Measurements from ENCODE around the gene TMPRSS9. TPM values are rescaled to one million over a fixed set of nuclear protein-coding genes. Genes with fewer than 3 reads are reported as not detected.

TMPRSS9 gene
- total RNA-seq, 1 experiment from 2014 or later = 0.23 TPM

GRCh38 chr19:2434721-2435265 lies 74.7 kb downstream of the TMPRSS9 start:
- DNase-seq (ENCODE audit: low read depth, low spot score) (no peak), ATAC-seq (no peak)
- Histone ChIP-seq H3K4me1 (ENCODE audit: control insufficient read depth, insufficient read depth, low read length) (no peaks in the 10 kb centered on the region), H3K4me3 (ENCODE audit: low read depth in 2 of 2, low read length in 2 of 2) (no peak overlapping the region), H3K27ac (ENCODE audit: low read length) (no peak overlapping the region), H3K27me3 (ENCODE audit: control insufficient read depth, insufficient read depth, low read length) (no peaks in the 10 kb centered on the region), H3K9me3 (ENCODE audit: control insufficient read depth, insufficient read depth, low read depth, low read length) (no peaks in the 10 kb centered on the region), H3K36me3 (ENCODE audit: control insufficient read depth, insufficient read depth, low read length) (no peaks in the 10 kb centered on the region; the same call in 1 of the 2 replicates)
- TF ChIP-seq POLR2AphosphoS5 (IDR thresholded peaks at IDR 0.05; ENCODE audit: low read depth, low read length) = no peak
- no peak for TF ChIP-seq SIN3A (IDR thresholded peaks at IDR 0.05; ENCODE audit: borderline replicate concordance, insufficient read depth, low read depth, low read length)
- no peak for TF ChIP-seq TCF7L2 (IDR thresholded peaks at IDR 0.05; ENCODE audit: low read depth, low read length)
- TF ChIP-seq, protein P1, sequence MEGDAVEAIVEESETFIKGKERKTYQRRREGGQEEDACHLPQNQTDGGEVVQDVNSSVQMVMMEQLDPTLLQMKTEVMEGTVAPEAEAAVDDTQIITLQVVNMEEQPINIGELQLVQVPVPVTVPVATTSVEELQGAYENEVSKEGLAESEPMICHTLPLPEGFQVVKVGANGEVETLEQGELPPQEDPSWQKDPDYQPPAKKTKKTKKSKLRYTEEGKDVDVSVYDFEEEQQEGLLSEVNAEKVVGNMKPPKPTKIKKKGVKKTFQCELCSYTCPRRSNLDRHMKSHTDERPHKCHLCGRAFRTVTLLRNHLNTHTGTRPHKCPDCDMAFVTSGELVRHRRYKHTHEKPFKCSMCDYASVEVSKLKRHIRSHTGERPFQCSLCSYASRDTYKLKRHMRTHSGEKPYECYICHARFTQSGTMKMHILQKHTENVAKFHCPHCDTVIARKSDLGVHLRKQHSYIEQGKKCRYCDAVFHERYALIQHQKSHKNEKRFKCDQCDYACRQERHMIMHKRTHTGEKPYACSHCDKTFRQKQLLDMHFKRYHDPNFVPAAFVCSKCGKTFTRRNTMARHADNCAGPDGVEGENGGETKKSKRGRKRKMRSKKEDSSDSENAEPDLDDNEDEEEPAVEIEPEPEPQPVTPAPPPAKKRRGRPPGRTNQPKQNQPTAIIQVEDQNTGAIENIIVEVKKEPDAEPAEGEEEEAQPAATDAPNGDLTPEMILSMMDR (IDR thresholded peaks at IDR 0.05) = no peak
- TF ChIP-seq, protein P2, sequence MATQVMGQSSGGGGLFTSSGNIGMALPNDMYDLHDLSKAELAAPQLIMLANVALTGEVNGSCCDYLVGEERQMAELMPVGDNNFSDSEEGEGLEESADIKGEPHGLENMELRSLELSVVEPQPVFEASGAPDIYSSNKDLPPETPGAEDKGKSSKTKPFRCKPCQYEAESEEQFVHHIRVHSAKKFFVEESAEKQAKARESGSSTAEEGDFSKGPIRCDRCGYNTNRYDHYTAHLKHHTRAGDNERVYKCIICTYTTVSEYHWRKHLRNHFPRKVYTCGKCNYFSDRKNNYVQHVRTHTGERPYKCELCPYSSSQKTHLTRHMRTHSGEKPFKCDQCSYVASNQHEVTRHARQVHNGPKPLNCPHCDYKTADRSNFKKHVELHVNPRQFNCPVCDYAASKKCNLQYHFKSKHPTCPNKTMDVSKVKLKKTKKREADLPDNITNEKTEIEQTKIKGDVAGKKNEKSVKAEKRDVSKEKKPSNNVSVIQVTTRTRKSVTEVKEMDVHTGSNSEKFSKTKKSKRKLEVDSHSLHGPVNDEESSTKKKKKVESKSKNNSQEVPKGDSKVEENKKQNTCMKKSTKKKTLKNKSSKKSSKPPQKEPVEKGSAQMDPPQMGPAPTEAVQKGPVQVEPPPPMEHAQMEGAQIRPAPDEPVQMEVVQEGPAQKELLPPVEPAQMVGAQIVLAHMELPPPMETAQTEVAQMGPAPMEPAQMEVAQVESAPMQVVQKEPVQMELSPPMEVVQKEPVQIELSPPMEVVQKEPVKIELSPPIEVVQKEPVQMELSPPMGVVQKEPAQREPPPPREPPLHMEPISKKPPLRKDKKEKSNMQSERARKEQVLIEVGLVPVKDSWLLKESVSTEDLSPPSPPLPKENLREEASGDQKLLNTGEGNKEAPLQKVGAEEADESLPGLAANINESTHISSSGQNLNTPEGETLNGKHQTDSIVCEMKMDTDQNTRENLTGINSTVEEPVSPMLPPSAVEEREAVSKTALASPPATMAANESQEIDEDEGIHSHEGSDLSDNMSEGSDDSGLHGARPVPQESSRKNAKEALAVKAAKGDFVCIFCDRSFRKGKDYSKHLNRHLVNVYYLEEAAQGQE (IDR thresholded peaks at IDR 0.05; ENCODE audit: insufficient read depth in 1 of 2, low read depth in 2 of 2, low read length in 1 of 2) = no peak
- POLR2A ChIA-PET = interaction anchor here (0.6 kb wide), 1 partner anchor 18 kb away, joined by 4 read pairs; no protein-coding TSS in a partner anchor
- no TSS peak for BruUV-seq (replicated peaks)
- in situ Hi-C loops (cut with HindIII; ENCODE audit: low pct_unique_long_range_greater_than_20kb, low sequenced_read_pairs) = no loop called here
- intact Hi-C loops (cut with micrococcal nuclease; ENCODE audit: unreplicated experiment) = no loop called here
- CTCF ChIA-PET = no interaction called here

DNA sequence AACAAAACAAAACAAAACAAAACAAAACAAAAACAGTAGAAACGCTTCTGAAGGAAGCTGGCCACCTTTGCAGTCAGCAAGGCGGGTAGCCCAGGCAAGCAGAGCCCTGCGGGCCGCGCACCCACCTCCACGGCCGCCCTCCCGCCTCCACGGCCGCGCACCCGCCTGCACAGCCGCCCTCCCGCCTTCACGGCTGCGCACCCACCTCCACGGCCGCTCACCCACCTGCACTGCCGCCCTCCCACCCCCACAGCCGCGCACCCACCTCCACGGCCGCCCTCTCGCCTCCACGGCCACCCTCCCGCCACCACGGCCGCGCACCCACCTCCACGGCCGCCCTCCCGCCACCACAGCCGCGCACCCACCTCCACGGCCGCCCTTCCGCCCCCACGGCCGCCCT lies 76.3 kb downstream of the TMPRSS9 start:
- no TSS peak for BruUV-seq (replicated peaks)
- no peak for ATAC-seq
- Histone ChIP-seq H3K4me3 (ENCODE audit: low read depth in 2 of 2, low read length in 2 of 2) (no peak overlapping the region), H3K4me1 (ENCODE audit: control insufficient read depth, insufficient read depth, low read length) (no peaks in the 10 kb centered on the region), H3K36me3 (ENCODE audit: control insufficient read depth, insufficient read depth, low read length) (no peaks in the 10 kb centered on the region; the same call in 1 of the 2 replicates), H3K9me3 (ENCODE audit: control insufficient read depth, insufficient read depth, low read depth, low read length) (no peaks in the 10 kb centered on the region), H3K27me3 (ENCODE audit: control insufficient read depth, insufficient read depth, low read length) (no peaks in the 10 kb centered on the region), H3K27ac (ENCODE audit: low read length) (no peak overlapping the region)
- no peak for DNase-seq (ENCODE audit: low read depth, low spot score)
- ChIA-PET CTCF (interaction anchor here (0.7 kb wide), 1 partner anchor 8 kb away, joined by 4 read pairs; no protein-coding TSS in a partner anchor), POLR2A (no interaction called here)
- intact Hi-C loops (cut with micrococcal nuclease; ENCODE audit: unreplicated experiment) (no loop called here), in situ Hi-C loops (cut with HindIII; ENCODE audit: low pct_unique_long_range_greater_than_20kb, low sequenced_read_pairs) (no loop called here)
- no peak for TF ChIP-seq SIN3A (IDR thresholded peaks at IDR 0.05; ENCODE audit: borderline replicate concordance, insufficient read depth, low read depth, low read length)
- TF ChIP-seq TCF7L2 (IDR thresholded peaks at IDR 0.05; ENCODE audit: low read depth, low read length) = no peak
- TF ChIP-seq, protein P2 (IDR thresholded peaks at IDR 0.05; ENCODE audit: insufficient read depth in 1 of 2, low read depth in 2 of 2, low read length in 1 of 2) = no peak
- TF ChIP-seq, protein P1 (IDR thresholded peaks at IDR 0.05) = no peak
- TF ChIP-seq POLR2AphosphoS5 (IDR thresholded peaks at IDR 0.05; ENCODE audit: low read depth, low read length) = no peak
